ENCODE results near the gene PLD2.
"Not testable (repeated sequence)": the region's sequence is repeated elsewhere in the genome, so short reads cannot be mapped to it uniquely, and the experiment has no call there.

Gene PLD2

DNA sequence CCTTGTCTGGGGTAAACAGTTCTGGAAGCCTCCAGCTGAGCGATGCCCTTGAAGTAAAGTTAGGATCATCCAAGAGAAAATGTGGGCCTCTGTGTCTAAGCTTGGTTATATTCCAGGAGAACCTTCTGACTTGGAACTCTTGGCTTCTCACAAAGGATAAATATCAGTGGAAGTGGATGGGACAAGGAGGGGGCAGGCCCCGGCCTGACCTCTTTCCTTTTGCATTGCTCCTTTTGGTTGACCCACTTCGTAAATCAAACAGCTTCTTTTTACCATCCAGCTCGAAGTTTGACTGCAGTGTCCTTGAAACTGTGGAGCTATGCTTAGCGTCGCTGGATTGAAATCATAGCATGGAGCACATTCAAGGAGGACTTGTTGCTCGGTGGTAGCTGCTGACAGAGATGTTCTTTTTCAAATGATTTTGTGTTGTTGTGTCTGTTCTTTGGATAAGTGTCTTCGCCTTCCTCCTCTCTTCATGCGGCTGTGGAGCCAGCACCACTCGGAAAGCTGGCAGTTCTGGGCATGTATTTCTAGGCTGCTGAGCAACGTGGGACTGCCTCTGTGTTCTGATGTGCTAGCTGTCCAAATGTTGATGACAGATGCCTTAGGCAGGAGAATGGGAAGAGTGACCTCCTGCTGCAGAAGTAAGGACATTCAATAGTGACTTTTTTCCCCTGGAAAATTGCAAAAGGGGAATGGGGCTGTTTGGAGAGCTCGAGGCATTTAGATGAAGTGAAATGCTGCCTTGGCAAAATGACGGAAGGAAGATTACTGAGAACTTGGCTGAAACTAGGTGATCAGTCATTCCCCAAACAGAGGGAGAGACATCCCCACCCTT lies 30.7 kb downstream of the PLD2 start:
- DNase-seq, result no peak

DNA sequence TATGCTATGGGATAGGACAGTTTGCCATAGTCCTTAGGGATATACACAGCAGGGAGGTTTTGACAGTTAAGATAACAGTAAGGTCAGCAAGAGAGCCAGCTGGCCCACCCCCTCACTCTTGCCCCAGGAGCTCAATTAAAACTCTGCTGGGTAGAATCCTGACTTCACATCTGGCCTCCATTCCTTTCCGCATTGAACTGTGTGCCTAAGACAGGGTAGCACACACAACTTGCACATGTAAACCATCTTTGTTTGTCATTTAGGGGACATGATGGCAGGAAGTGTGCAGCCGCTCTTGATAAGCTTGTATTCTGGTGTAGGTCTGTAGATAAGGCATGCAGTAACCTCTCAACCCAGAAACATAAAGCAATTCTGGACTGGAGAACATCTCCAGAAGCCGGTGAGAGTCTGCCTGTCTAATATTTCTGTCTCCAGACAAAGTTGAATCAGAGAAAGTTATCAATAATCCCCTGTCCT lies 31.4 kb downstream of the PLD2 start:
- no peak for DNase-seq

- DNase-seq, result no peak
These were observed 32.3 kb downstream of the PLD2 start for GRCh38 chr17:4839221-4839620.

GRCh38 chr17:4839965-4840892 lies 33.3 kb downstream of the PLD2 start:
- DNase-seq, result no peak

DNA sequence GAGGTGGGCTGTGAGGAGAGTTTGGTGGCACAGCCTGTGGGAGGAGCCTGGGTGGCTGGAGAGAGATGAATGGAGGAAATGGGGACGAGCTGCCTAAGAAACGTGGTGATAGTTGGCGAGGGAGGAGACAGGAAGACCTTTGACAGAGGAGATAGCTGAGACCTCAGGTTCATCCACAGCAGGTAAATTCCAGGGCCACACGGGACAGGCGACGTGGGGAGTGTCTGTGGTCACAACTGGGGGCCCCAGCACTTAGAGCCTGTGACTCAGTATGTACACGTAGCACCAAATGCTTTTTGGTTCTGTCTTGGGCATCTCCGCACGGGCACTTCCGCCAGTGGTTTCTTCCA lies 33.9 kb downstream of the PLD2 start:
- DNase-seq, result no peak

DNA sequence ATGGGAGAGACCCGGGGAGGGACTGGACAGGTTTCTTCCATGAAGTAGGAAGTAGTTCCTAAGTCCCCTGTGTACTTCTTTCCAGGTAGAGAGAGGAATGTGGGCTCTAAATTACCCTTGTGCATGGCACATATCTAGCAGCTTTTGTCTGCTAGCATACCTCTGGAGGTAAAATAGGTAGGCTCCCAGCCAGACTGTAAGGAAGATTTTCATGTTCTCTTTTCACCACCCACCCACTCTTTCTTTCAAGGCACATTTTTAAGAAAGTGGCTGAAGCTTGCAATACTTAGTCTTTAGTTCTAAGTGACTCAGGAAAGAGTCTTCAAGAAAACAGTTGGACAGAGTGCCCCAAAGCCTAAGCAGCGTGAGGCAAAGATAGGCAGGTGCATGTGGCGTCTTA lies 35.4 kb downstream of the PLD2 start:
- no peak for DNase-seq

DNA sequence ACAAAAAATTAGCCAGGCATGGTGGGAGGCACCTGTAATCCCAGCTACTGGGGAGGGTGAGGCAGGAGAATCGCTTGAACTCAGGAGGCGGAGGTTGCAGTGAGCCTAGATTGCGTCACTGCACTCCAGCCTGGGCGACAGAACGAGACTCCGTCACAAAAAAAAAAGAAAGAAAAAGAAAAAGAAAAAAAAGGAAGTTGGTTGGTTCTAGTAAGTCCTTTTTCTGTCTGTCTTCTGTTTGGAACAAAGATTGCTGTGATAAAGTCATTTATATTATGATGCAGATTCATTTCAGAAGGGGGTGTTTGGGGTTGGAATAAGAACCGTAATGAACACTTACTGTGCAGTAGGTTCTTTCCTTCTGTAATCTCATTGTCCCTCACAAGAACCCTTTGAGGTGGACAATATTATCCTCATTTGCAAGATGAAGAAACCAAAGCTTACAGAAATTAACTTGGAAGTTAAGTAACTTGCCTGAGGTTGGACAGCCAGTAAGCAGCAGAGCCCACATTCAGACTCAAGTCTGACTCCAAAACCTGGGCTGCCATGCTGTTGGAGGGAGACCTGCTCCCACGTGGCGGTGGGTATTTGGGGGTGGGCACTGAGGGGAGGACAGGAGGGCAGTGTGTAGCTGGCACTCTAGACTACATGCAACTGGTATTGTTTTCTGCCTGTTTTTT lies 36.5 kb downstream of the PLD2 start:
- no peak for DNase-seq

GRCh38 chr17:4845118-4845517 lies 38.2 kb downstream of the PLD2 start:
- no peak for DNase-seq

DNA sequence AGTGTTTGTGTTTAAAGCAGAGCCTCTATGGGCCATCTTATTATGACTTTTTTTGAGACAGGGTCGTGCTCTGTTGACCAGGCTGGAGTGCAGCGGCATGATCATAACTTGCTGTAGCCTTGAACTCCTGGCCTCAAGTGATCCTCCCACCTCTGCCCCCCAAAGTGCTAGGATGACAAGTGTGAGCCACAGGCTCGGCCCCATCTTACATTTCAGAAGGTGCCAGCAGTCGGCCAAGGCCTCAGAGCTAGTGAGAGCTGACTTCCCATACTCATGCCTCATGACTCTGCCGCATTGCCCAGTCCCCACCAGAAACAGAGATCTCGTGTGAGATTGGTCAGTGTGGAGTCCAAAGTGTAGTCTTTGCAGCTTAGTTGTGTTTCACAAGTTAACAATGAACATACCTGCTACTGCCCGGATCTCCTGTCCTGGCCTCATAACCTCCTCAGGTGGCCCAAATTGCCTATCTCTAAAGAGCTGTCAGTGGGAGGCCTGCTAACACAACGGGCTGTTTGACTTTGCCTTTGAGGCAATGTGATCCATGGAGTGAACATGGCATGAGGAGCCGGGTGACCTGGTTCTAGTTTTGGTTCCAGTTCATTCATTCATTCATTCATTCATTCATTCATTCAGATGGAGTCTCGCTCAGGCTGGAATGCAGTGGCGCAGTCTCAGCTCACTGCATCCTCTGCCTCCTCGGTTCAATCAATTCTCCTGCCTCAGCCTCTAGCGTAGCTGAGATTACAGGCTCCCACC lies 39.9 kb downstream of the PLD2 start:
- no peak for DNase-seq

- no peak for DNase-seq
These were observed 42.1 kb downstream of the PLD2 start for GRCh38 chr17:4849011-4849536.

DNA sequence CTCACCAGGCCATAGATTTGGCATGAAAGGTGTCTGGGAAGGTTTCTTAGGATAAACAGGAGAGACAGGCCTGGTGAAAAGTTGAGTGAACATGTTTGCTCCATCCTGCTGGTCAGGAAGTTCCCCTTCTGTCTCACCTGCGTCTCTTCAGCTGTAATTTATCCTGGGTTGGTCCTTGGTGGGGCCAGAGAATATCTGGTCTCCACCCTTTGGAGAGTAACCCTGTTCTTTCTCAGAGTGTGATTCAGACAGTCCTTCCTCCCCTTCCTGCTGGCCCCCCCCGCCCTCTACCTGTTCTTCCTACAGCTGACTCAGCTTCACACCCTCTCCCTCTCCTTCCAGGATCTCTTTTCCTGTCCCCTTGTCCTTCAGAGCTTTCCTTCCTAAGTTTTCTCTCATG lies 43.3 kb downstream of the PLD2 start:
- DNase-seq, result no peak

- no peak for DNase-seq
These were observed 44.1 kb downstream of the PLD2 start for GRCh38 chr17:4851084-4851483.

- peak; percentile 45 for DNase-seq
These were observed 45.7 kb downstream of the PLD2 start for GRCh38 chr17:4852567-4853207.

DNA sequence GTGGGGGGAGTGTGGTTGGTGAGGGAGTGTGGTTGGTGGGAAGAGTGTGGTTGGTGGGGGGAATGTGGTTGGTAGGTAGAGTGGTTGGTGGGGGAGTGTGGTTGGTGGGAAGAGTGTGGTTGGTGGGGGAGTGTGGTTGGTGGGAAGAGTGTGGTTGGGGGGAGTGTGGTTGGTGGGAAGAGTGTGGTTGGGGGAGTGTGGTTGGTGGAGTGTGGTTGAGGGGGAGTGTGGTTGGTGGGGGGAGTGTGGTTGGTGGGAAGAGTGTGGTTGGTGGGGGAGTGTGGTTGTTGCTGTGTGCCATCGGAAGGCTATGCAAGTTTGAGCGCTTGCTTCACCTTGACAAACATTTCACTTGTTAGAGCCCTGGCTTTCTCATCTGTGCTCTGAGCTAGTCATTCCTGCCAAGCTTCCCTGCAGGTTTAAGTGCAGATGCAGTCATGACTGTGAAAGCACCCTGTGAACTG lies 46.3 kb downstream of the PLD2 start:
- DNase-seq, result no peak

DNA sequence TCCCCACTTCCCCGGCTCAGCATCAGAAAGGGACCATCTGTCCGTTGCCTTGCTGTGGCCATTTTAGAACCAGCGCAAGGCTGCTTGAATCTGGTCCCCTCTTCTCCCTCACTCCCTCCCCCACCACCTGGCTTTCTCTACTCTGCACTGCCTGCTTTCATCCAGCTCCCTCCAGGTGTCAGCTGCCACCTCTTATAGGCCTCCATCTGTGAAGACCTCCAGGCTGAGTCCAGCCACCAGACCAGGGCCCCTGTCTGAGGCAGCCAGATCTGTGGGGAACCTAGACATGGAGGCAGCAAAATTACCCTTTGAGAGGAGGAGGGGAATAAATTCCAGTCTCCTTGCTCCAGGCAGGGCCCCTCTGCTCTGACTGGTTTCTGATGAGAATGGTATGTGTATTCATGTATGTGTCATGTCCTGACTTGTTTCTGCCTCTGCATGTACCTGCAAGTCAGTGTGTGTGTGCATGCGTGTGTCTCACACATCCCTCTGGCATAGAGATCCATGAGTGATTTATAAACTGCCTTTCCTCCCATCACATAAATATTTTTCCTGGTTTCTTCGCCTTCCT lies 47.2 kb downstream of the PLD2 start:
- peak; percentile 71 for DNase-seq

- DNase-seq, result no peak
These were observed 49.5 kb downstream of the PLD2 start for GRCh38 chr17:4856271-4856936.

DNA sequence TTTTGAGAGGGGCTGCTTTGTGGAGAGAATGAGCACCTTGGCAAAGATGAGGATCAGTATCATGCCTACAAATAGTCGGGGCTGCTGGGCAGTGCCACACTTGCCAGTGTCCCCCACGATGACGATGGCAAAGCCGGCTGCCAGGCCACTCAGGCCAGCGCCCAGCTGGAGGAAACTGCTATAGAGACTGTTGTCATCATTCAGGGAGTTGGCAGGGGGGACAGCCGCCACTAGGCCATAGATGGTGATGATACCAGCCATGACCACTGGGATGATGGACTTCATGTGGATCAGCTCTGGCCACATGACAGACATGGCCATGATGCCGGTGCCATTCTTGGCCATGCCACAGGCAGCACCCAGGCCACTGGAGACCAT lies 50.0 kb downstream of the PLD2 start:
- no peak for DNase-seq

GRCh38 chr17:4857347-4857746 lies 50.4 kb downstream of the PLD2 start:
- DNase-seq, result not testable (repeated sequence)

DNA sequence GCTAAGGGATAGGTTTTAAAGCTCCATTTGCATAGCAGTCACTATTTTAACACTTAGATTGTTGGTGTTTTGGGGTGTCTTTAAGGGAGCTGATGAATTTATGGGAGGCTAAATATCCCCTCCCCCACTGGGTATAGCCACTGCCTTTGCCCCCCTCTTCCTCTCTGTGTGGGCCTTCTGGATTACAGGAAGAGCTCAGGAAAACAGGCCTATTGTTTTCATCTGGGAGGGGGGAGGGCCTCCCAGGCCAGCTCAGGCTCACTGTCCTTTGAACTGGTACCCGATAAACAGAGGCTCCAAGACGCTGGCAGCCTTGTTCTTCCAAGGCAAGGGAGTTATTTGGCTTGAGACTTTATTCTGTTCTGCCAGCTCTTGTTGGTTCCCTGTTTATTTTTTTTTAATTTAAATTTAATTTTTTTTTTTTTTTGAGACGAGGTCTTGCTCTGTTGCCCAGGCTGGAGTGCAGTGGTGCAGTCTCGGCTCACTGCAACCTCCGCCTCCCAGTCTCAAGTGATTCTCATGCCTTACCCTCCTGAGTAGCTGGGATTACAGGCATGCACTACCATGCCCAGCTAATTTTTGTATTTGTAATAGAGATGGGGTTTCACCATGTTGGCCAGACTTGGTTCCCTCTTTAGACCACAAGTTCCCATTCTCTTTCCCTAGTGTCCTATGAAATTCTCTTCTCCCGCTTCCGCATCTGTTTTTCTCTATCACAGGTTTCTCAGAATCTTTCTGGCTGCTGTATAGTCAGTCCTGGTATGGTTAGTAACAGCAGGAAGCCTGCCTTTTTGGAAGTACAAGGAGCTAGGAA lies 51.3 kb downstream of the PLD2 start:
- DNase-seq, result peak; percentile 77

- no peak for DNase-seq
These were observed 51.9 kb downstream of the PLD2 start for GRCh38 chr17:4858882-4859260.

Data from NCI-H82 (cell line).